ENCODE results near the gene ELL2. TPM values are rescaled to one million over a fixed set of nuclear protein-coding genes. Genes with fewer than 3 reads are reported as not detected.

ELL2 gene
- polyA plus RNA-seq, 1 experiment: 58.9 TPM

DNA sequence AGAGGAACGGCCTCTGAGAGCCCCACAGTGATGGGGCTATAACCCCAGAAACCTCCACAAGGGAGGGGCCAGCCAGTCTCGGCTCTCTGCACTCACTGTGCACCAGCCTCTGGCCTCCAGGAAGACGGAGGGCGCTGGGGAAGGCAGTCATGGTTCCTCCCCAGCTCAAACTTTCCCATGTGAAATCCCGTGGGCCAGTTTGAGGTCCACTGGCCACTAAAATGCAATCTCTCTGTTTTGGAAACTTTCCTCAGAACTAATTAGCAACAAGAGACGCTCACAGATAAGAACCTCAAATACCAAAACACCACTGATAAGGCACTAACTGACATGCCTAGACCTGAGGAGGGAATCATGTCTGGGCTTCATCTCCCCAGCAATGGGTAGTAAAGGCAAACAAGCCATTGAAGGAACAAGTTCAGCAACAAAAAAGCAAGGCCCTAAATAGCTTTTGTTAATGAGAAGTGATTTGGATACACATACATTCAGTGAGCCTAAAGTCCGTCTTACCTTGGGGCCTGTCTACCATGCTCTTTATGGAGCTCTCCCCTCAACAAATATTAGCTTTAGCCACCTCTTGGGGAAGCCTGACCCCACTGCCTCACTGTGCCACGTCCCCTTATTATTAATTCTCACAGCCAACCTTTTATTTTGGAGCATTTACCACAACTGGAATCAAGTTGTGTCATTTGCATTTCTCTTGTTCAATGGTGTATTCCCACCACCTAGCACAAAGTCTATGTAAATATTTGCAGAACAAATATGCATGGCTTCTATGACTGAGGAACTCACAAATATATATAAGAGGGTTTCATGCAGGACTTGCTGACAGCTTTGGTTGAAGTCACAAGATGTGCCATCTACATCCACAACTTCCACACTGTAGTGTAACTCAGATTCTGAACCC, 83.0 kb downstream of the ELL2 start:
- no peaks in the 10 kb centered on the region for H3K36me3 ChIP-seq (ENCODE audit: control insufficient read depth, insufficient read depth, low read length)
- no peak for DNase-seq (ENCODE audit: low read depth)
- H3K27me3 ChIP-seq (ENCODE audit: control insufficient read depth, insufficient read depth, low read length): no peaks in the 10 kb centered on the region
- ChIA-PET CTCF (interaction anchor here (0.6 kb wide), 2 partner anchors 13 to 15 kb away, joined by 3 to 4 read pairs; no protein-coding TSS in a partner anchor), POLR2A (interaction anchor here (0.6 to 0.7 kb wide), 2 partner anchors 23 to 188 kb away, joined by 3 to 4 read pairs; no protein-coding TSS in a partner anchor)
- TF ChIP-seq, protein P1, sequence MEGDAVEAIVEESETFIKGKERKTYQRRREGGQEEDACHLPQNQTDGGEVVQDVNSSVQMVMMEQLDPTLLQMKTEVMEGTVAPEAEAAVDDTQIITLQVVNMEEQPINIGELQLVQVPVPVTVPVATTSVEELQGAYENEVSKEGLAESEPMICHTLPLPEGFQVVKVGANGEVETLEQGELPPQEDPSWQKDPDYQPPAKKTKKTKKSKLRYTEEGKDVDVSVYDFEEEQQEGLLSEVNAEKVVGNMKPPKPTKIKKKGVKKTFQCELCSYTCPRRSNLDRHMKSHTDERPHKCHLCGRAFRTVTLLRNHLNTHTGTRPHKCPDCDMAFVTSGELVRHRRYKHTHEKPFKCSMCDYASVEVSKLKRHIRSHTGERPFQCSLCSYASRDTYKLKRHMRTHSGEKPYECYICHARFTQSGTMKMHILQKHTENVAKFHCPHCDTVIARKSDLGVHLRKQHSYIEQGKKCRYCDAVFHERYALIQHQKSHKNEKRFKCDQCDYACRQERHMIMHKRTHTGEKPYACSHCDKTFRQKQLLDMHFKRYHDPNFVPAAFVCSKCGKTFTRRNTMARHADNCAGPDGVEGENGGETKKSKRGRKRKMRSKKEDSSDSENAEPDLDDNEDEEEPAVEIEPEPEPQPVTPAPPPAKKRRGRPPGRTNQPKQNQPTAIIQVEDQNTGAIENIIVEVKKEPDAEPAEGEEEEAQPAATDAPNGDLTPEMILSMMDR (IDR thresholded peaks at IDR 0.05; ENCODE audit: insufficient read depth, low read depth, low read length): no peak
- no peak overlapping the region for H3K4me3 ChIP-seq (ENCODE audit: low read depth, low read length)

- H3K4me3 ChIP-seq (ENCODE audit: low read depth, low read length): no peak overlapping the region
- TF ChIP-seq, protein P1 (IDR thresholded peaks at IDR 0.05; ENCODE audit: insufficient read depth, low read depth, low read length): no peak
- ChIA-PET CTCF (interaction anchor here (0.6 kb wide), 1 partner anchor 73 kb away, joined by 3 read pairs; no protein-coding TSS in a partner anchor), POLR2A (no interaction called here)
- no peaks in the 10 kb centered on the region for H3K27me3 ChIP-seq (ENCODE audit: control insufficient read depth, insufficient read depth, low read length)
- no peak for DNase-seq (ENCODE audit: low read depth)
- H3K36me3 ChIP-seq (ENCODE audit: control insufficient read depth, insufficient read depth, low read length): no peaks in the 10 kb centered on the region
These were observed 84.9 kb downstream of the ELL2 start for GRCh38 chr5:95876782-95877181.

- Histone ChIP-seq H3K36me3 (ENCODE audit: control insufficient read depth, insufficient read depth, low read length) (no peaks in the 10 kb centered on the region), H3K4me3 (ENCODE audit: low read depth, low read length) (no peak overlapping the region), H3K27me3 (ENCODE audit: control insufficient read depth, insufficient read depth, low read length) (no peaks in the 10 kb centered on the region)
- ChIA-PET CTCF (interaction anchor here (1.1 to 1.6 kb wide), 3 partner anchors 9 to 11 kb away, joined by 3 read pairs; no protein-coding TSS in a partner anchor), POLR2A (no interaction called here)
- no peak for DNase-seq (ENCODE audit: low read depth)
- TF ChIP-seq, protein P1 (IDR thresholded peaks at IDR 0.05; ENCODE audit: insufficient read depth, low read depth, low read length): no peak
These were observed 87.4 kb downstream of the ELL2 start for GRCh38 chr5:95874246-95874645.

- Histone ChIP-seq H3K4me3 (ENCODE audit: low read depth, low read length) (no peak overlapping the region), H3K27me3 (ENCODE audit: control insufficient read depth, insufficient read depth, low read length) (no peaks in the 10 kb centered on the region), H3K36me3 (ENCODE audit: control insufficient read depth, insufficient read depth, low read length) (no peaks in the 10 kb centered on the region)
- TF ChIP-seq, protein P1 (IDR thresholded peaks at IDR 0.05; ENCODE audit: insufficient read depth, low read depth, low read length): no peak
- no peak for DNase-seq (ENCODE audit: low read depth)
- ChIA-PET POLR2A (no interaction called here), CTCF (interaction anchor here (1.1 to 1.6 kb wide), 3 partner anchors 8 to 11 kb away, joined by 3 read pairs; no protein-coding TSS in a partner anchor)
These were observed 88.3 kb downstream of the ELL2 start for GRCh38 chr5:95873351-95873750.

Data from BJ (cell line).